Thyroid gland (tissue), 4 donors: ENCODE data around the gene PDZD2. TPM values are rescaled to one million over a fixed set of nuclear protein-coding genes. Genes with fewer than 3 reads are reported as not detected.

Source experiments
- DNase-seq, 2 donors: peaks; one replicate each; pipeline ENCODE4 v3.0.0-alpha.2; 2019
- H3K27ac ChIP-seq, 3 donors: fragments of 200-600 bp; sonication (generic); 1 replicate in 2 of 3; 2 replicates in 1 of 3; pipeline ENCODE4 v1.5.1; 2016 to 2019; ENCODE audit warnings: mild to moderate bottlenecking in 1 of 3, moderate library complexity in 1 of 3
- H3K27me3 ChIP-seq: fragments of 200-600 bp; sonication (generic); one replicate; pipeline ENCODE4 v1.5.1; 2019
- H3K36me3 ChIP-seq, 2 donors: fragments of 200-600 bp; sonication (generic); one replicate each; pipeline ENCODE4 v1.5.1; 2016 to 2019
- H3K4me1 ChIP-seq, 2 donors: fragments of 200-600 bp; sonication (generic); one replicate each; pipeline ENCODE4 v1.5.1; 2017 to 2019
- H3K4me3 ChIP-seq, 3 donors: fragments of 200-600 bp; sonication (generic); replicated peaks in 1 of 3; 1 replicate in 2 of 3; 2 replicates in 1 of 3; pipeline ENCODE4 v1.5.1; 2016; ENCODE audit warnings: mild to moderate bottlenecking in 1 of 3
- H3K9me3 ChIP-seq: fragments of 200-600 bp; sonication (generic); one replicate; pipeline ENCODE4 v1.5.1; 2017
- POLR2A ChIP-seq, 2 donors: fragments of 450-650 bp; IDR thresholded peaks; one replicate each; pipeline ENCODE4 v1.6.1; 2017; ENCODE audit warnings: antibody characterized with exemption in 2 of 2, mild to moderate bottlenecking in 2 of 2, moderate library complexity in 1 of 2
- WGBS, 2 donors: methylation state at CpG; one replicate each; pipeline ENCODE4 v1.1.5; 2017; 5-methylcytosine and 5-hydroxymethylcytosine counted together
- intact Hi-C: fragments of 100-400 bp; cut with DNase I; formaldehyde crosslinking; loops from one replicate; pipeline ENCODE4 v1.15.1; 2023
- total RNA-seq, 4 donors: library from RNA; depleted of rRNA; stranded (reverse); fragments of >200 nt; gene quantifications; one replicate each; pipeline ENCODE4 v1.2.3, GENCODE V29; 2016
- TF ChIP-seq, protein P1 (sequence below), 6 experiments: fragments of 200-600 bp in 3 of 6; fragments of 450-650 bp in 3 of 6; sonication (generic) in 3 of 6; IDR thresholded peaks; one replicate each; pipeline ENCODE4 v1.5.1; 2016 to 2019; ENCODE audit warnings: antibody characterized with exemption in 6 of 6, mild to moderate bottlenecking in 2 of 6, inconsistent platforms in 1 of 6, moderate library complexity in 1 of 6

The PDZD2 gene
- total RNA-seq, 4 donors from 2014 or later, result 1.8 to 4.5 (median 3.9) TPM

DNA sequence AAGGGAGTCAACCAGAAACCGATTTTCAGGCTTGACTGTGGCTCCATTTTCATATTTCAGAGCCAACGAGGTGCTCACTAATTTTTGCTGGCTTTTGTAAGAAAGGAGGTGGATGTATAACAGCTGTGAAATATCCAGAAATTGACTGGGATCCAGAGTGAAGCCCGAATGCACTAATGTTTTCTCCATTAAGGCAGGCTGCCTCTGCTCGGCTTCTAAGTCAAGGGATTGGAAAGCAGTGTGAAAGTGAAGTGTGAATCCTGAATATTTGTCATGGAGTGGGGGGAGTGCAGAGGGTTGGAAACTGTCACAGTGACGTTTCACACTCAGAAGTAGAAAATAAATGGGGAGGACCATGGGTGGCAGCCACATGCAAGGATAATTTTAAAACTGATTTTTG, 297.8 kb downstream of the PDZD2 start:
- no peak for DNase-seq
- Histone ChIP-seq H3K36me3 (no peaks in the 10 kb centered on the region), H3K4me3 (no peak overlapping the region), H3K27ac (peak overlapping the region; percentile 6 to 65 (median 45)), H3K27me3 (no peaks in the 10 kb centered on the region), H3K9me3 (no peaks in the 10 kb centered on the region), H3K4me1 (peaks cover 12 to 17% of the 10 kb centered on the region in 2 donors)
- intact Hi-C loops, result no loop called here
- 41 to 59% methylated on average over 5 of the region's 5 CpGs for WGBS, 2 donors
- TF ChIP-seq, protein P1, sequence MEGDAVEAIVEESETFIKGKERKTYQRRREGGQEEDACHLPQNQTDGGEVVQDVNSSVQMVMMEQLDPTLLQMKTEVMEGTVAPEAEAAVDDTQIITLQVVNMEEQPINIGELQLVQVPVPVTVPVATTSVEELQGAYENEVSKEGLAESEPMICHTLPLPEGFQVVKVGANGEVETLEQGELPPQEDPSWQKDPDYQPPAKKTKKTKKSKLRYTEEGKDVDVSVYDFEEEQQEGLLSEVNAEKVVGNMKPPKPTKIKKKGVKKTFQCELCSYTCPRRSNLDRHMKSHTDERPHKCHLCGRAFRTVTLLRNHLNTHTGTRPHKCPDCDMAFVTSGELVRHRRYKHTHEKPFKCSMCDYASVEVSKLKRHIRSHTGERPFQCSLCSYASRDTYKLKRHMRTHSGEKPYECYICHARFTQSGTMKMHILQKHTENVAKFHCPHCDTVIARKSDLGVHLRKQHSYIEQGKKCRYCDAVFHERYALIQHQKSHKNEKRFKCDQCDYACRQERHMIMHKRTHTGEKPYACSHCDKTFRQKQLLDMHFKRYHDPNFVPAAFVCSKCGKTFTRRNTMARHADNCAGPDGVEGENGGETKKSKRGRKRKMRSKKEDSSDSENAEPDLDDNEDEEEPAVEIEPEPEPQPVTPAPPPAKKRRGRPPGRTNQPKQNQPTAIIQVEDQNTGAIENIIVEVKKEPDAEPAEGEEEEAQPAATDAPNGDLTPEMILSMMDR (IDR thresholded peaks at IDR 0.05), result no peak
- TF ChIP-seq POLR2A (IDR thresholded peaks at IDR 0.05), result no peak

DNA sequence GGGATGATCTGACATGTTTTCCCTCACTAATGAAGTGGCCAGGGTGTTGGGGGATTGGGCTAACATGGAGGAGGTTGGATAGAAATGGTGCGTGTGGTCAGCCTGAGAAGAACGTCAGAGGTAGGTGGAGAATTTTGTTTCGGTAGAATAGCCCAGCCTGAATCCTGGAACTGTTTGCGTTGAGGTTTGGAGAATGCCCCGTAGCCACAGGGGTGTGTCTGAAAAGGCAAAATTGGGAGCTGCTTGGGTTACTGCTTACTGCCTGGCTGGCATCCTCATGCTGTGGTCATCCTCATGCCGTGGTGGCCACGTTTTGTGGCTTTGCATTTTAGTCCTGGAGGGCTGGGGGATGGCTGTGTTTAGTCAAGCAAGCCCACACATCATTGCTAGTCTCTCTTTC, 298.3 kb downstream of the PDZD2 start:
- H3K27ac ChIP-seq, result peak overlapping the region in 1 of 3 donors; percentile 65
- TF ChIP-seq POLR2A (IDR thresholded peaks at IDR 0.05), result no peak
- TF ChIP-seq, protein P1 (IDR thresholded peaks at IDR 0.05), result no peak
- peaks cover 12 to 17% of the 10 kb centered on the region in 2 donors for H3K4me1 ChIP-seq
- intact Hi-C loops, result no loop called here
- WGBS, 2 donors, result 93 to 94% methylated on average over 7 of the region's 7 CpGs
- H3K4me3 ChIP-seq, result no peak overlapping the region
- DNase-seq, result no peak
- H3K36me3 ChIP-seq, result no peaks in the 10 kb centered on the region
- H3K9me3 ChIP-seq, result no peaks in the 10 kb centered on the region
- H3K27me3 ChIP-seq, result no peaks in the 10 kb centered on the region

DNA sequence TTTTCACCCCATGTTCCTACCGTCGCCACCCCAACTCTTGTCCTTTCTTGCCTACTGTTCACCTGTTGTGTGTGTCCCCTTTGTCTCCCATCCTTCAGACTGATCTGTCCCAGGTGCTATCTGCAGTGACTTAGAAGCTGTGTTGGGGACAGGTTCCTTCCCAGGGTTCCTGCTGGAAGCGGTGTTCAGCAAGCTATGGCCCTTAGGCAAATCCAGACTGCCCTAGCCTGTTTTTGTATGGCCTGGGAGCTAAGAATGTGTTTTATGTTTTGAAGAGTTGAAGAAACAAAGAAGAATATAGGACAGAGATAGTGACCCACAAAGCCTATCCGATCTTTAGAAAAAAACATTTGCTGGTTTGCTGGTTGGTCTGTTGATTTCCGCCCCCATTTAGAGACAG, 298.8 kb downstream of the PDZD2 start:
- intact Hi-C loops, result no loop called here
- no peaks in the 10 kb centered on the region for H3K27me3 ChIP-seq
- H3K9me3 ChIP-seq, result no peaks in the 10 kb centered on the region
- TF ChIP-seq, protein P1 (IDR thresholded peaks at IDR 0.05), result no peak
- TF ChIP-seq POLR2A (IDR thresholded peaks at IDR 0.05), result no peak
- WGBS, 2 donors, result 77 to 78% methylated on average over 5 of the region's 5 CpGs
- H3K36me3 ChIP-seq, result no peaks in the 10 kb centered on the region
- no peak overlapping the region for H3K4me3 ChIP-seq
- peaks cover 12 to 17% of the 10 kb centered on the region in 2 donors for H3K4me1 ChIP-seq
- H3K27ac ChIP-seq, result no peak overlapping the region
- no peak for DNase-seq

DNA sequence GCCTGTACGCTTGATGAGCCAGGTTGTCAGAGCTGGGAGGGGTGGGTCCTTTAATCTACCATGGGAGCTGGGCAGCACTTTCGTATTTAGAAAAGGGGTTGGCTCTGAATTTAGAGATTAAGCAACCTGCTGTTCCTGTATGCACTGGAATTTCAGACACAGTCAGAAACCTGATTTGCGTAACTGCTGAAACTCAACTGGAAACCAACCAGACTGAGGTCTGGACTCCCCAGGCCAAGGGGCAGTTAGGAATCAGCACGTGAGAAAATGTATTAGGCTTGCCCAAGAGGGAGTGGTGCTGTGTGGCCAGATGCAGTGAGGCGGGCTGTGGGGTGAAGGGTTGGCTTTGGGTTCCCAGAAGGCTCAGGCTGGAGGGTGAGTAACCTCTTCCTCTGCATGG, 300.2 kb downstream of the PDZD2 start:
- intact Hi-C loops, result no loop called here
- Histone ChIP-seq H3K4me3 (no peak overlapping the region), H3K4me1 (peaks cover 12 to 17% of the 10 kb centered on the region in 2 donors), H3K27me3 (no peaks in the 10 kb centered on the region), H3K9me3 (no peaks in the 10 kb centered on the region), H3K27ac (no peak overlapping the region), H3K36me3 (no peaks in the 10 kb centered on the region)
- TF ChIP-seq POLR2A (IDR thresholded peaks at IDR 0.05), result no peak
- TF ChIP-seq, protein P1 (IDR thresholded peaks at IDR 0.05), result no peak
- DNase-seq, result no peak
- WGBS, 2 donors, result 86 to 87% methylated on average over 5 of the region's 5 CpGs

DNA sequence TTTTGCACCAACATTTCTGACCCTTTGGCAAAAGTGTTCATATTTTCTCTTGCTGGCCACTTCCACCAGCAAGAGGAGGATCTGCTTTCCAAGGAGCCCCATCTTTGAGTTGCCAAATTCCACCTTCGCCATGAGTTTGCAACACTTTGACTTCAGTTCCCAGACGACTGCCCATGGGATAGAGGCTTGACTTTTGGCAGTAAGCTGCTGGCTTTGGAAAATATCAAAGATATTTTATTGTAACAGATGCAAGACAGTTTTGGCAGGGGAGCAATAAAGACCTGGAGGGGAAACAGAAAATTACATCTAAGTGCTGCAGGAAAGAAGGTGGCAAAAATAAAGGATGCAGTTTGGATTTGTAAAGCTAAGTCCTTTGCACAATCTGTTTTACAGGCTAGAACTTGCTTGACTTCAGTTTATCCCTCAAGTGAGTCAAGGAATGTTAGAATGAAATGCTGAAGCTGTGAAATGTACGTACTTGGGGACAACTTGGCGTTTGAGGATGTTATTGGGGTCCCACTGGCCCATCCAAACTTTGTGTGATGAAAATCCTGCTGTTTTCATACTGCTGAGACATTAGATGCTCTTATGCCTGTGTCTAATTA, 302.3 kb downstream of the PDZD2 start:
- TF ChIP-seq, protein P1 (IDR thresholded peaks at IDR 0.05), result no peak
- no peak for TF ChIP-seq POLR2A (IDR thresholded peaks at IDR 0.05)
- intact Hi-C loops, result no loop called here
- Histone ChIP-seq H3K9me3 (no peaks in the 10 kb centered on the region), H3K4me1 (peaks cover 7% of the 10 kb centered on the region in 2 donors), H3K4me3 (no peak overlapping the region), H3K27me3 (no peaks in the 10 kb centered on the region), H3K36me3 (no peaks in the 10 kb centered on the region), H3K27ac (no peak overlapping the region)
- no peak for DNase-seq
- 86 to 89% methylated on average over 4 of the region's 4 CpGs for WGBS, 2 donors
